ENCODE measurements around the gene PRSS33. TPM values are rescaled to one million over a fixed set of nuclear protein-coding genes. Genes with fewer than 3 reads are reported as not detected.
A peak's percentile ranks its signal among the peaks of the same experiment; 100 is the strongest.

Gene PRSS33
- total and polyA plus RNA-seq, 2 of the 8 experiments (the other 6 are each of a cell fraction or from before 2014, with no cell fraction given), result 0.09 TPM; not detected in 1

GRCh38 chr16:2819939-2820835 is 32.8 kb upstream of the PRSS33 start:
- H3K9me3 ChIP-seq (ENCODE audit: insufficient read depth in 2 of 2, low read depth in 1 of 2, low read length in 1 of 2), result no peaks in the 10 kb centered on the region
- no peak overlapping the region for H3K9ac ChIP-seq (replicated peaks in 1 of 4; ENCODE audit: extremely low read depth in 1 of 4, low read depth in 3 of 4, low read length in 3 of 4)
- H4K5ac ChIP-seq (ENCODE audit: insufficient read length, low read depth, low read length), result no peak overlapping the region
- H3K18ac ChIP-seq (ENCODE audit: extremely low read depth, low read length), result peak overlapping the region; percentile 7; the same call in 1 of the 2 replicates
- H2BK5ac ChIP-seq (ENCODE audit: low read depth, low read length), result no peak overlapping the region
- peaks cover 0 to 4% (median 0%) of the 10 kb centered on the region in 4 experiments; a peak in 1 of 7 replicates for H3K4me1 ChIP-seq (replicated peaks in 1 of 4; ENCODE audit: control insufficient read depth in 3 of 4, insufficient read depth in 4 of 4, low read length in 3 of 4)
- H4K91ac ChIP-seq (replicated peaks; ENCODE audit: insufficient read length, low read length), result no peak overlapping the region
- no peak overlapping the region for H3K27ac ChIP-seq (ENCODE audit: low read depth, low read length)
- H3K36me3 ChIP-seq (ENCODE audit: control insufficient read depth in 2 of 4, insufficient read depth in 4 of 4, low read length in 3 of 4), result no peaks in the 10 kb centered on the region
- H3K4me3 ChIP-seq (ENCODE audit: extremely low read depth in 1 of 4, insufficient read depth in 2 of 4, low read depth in 3 of 4, low read length in 4 of 4), result no peak overlapping the region
- FAIRE-seq (no peak), DNase-seq (ENCODE audit: low read depth in 1 of 2, low spot score in 2 of 2) (no peak)
- no peak overlapping the region for H3K4me2 ChIP-seq (ENCODE audit: insufficient read depth in 1 of 2, low read depth in 2 of 2, low read length in 2 of 2)
- H4K8ac ChIP-seq (ENCODE audit: extremely low read depth, insufficient read depth, low read length), result no peak overlapping the region
- H2BK15ac ChIP-seq (ENCODE audit: low read length), result 0 out of 2 replicates have a peak overlapping the region, but pooled peaks have one; percentile 81
- H3K23ac ChIP-seq (ENCODE audit: insufficient read length), result no peak overlapping the region
- H3K79me2 ChIP-seq (ENCODE audit: control insufficient read depth in 1 of 2, insufficient read depth in 2 of 2, low read length in 2 of 2), result no peaks in the 10 kb centered on the region
- H2AK5ac ChIP-seq (ENCODE audit: low read depth, low read length), result peak overlapping the region; percentile 53; the same call in 1 of the 2 replicates
- H3K23me2 ChIP-seq (ENCODE audit: low read depth, low read length), result no peaks in the 10 kb centered on the region
- no peak overlapping the region for H2BK120ac ChIP-seq (replicated peaks; ENCODE audit: low read depth, low read length)
- WGBS, 2 experiments (ENCODE audit: extremely low coverage in 1 of 2, insufficient coverage in 1 of 2, insufficient read length in 1 of 2, insufficient replicate concordance in 2 of 2, low coverage in 1 of 2, low lambda C conversion rate in 2 of 2, missing lambda C conversion rate in 1 of 2), result 85% methylated on average over 16 of the region's 17 CpGs; no CpG with 5 or more reads in 1 of the 2 experiments
- H3K27me3 ChIP-seq (replicated peaks in 1 of 4; ENCODE audit: control insufficient read depth in 3 of 4, extremely low read depth in 1 of 4, insufficient read depth in 3 of 4, low read length in 3 of 4), result no peaks in the 10 kb centered on the region
- no peak overlapping the region for H3K14ac ChIP-seq (ENCODE audit: insufficient read length)
- no peak overlapping the region for H3K4ac ChIP-seq (replicated peaks; ENCODE audit: insufficient read length, low read depth, low read length)
- no peak overlapping the region for H2AFZ ChIP-seq (ENCODE audit: low read length)
- no peak overlapping the region for H2BK20ac ChIP-seq (ENCODE audit: low read length)
- POLR2A ChIA-PET (ENCODE audit: partially characterized antibody), result interaction anchor here (1.4 kb wide), 1 partner anchor 42 kb away, joined by 5 read pairs; no protein-coding TSS in a partner anchor
- H3K79me1 ChIP-seq (ENCODE audit: low read depth, low read length), result no peaks in the 10 kb centered on the region
- no peak overlapping the region for H2BK12ac ChIP-seq (ENCODE audit: low read depth, low read length)
- no peak overlapping the region for H3K56ac ChIP-seq (replicated peaks; ENCODE audit: insufficient read length, low read depth, low read length)
- CTCF ChIA-PET (ENCODE audit: partially characterized antibody), result interaction anchor here (1.0 to 1.3 kb wide), 2 partner anchors 20 to 41 kb away, joined by 3 read pairs; no protein-coding TSS in a partner anchor
- no peaks in the 10 kb centered on the region for H4K20me1 ChIP-seq (replicated peaks in 1 of 2; ENCODE audit: control insufficient read depth in 1 of 2, insufficient read depth in 2 of 2, low read length in 2 of 2)
